Measurements from ENCODE around the gene AACS. TPM values are rescaled to one million over a fixed set of nuclear protein-coding genes. Genes with fewer than 3 reads are reported as not detected.
"Not testable (repeated sequence)": the region's sequence is repeated elsewhere in the genome, so short reads cannot be mapped to it uniquely, and the experiment has no call there.

The AACS gene
- total RNA-seq, 5 donors from 2014 or later (not counting 1 experiment from before 2014, with no cell fraction given) = 11.5 to 16.4 (median 14.3) TPM

GRCh38 chr12:125031471-125031870 is 33.8 kb upstream of the AACS start:
- H3K27me3 Mint-ChIP-seq; H3K36me3 Mint-ChIP-seq; H3K27ac Mint-ChIP-seq; H3K27ac ChIP-seq (ENCODE audit: low read length); H3K9me3 ChIP-seq; H3K36me3 ChIP-seq (ENCODE audit: control insufficient read depth in 2 of 2, extremely low read depth in 1 of 2, insufficient read depth in 1 of 2, low read length in 1 of 2); H3K4me1 Mint-ChIP-seq; DNase-seq; H3K4me3 Mint-ChIP-seq; H3K9me3 Mint-ChIP-seq; H3K4me1 ChIP-seq (ENCODE audit: control insufficient read depth in 1 of 2, extremely low read depth in 1 of 2, insufficient read depth in 2 of 2, low read length in 2 of 2); H3K27me3 ChIP-seq (replicated peaks in 1 of 2; ENCODE audit: control insufficient read depth in 2 of 2, extremely low read depth in 1 of 2, insufficient read depth in 2 of 2, low read length in 1 of 2); H3K4me3 ChIP-seq (ENCODE audit: control insufficient read depth in 1 of 2, extremely low read depth in 1 of 2, low read length in 1 of 2); CTCF ChIA-PET; ATAC-seq (replicated peaks in 1 of 4): not testable (repeated sequence)
- POLR2A ChIA-PET = interaction anchor here in 1 of 2 donors (0.6 kb wide), 1 partner anchor 269 kb away, joined by 4 read pairs; no protein-coding TSS in a partner anchor
- WGBS (ENCODE audit: insufficient coverage) = 89% methylated on average over 3 of the region's 9 CpGs

DNA sequence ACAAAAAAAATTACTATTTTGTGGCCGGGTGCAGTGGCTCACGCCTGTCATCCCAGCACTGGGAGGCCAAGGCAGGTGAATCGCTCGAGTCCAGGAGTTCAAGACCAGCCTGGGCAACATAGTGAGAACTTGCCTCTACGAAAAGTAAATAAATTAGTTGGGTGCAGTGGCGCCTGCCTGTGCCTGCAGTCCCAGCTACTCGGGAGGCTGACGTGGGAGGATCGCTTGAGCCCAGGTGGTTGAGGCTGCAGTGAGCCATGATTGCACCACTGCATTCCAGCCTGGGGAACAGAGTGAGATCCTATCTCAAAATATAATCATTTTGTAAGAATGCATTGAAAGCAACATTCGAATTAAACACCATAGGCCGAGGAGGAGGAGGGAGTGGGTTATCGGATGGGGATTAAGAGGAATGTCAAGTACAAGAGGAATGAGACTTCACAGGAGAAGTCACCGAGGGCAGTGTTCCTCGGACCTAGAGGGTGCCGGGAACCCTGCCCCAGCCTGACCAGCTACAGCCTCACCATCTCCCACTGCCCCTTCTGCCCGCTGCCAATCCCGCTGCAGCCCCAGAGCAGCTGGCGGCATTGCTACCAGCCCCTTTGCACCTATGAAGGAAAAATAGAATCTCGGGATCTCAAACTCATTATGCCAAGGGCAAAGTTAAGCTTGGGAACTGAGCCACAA is 32.6 kb upstream of the AACS start:
- Mint-ChIP-seq H3K9me3 (peaks cover 0 to 5% (median 3%) of the 10 kb centered on the region in 3 donors), H3K4me3 (no peak overlapping the region), H3K36me3 (peaks cover 3% of the 10 kb centered on the region), H3K27me3 (no peaks in the 10 kb centered on the region), H3K4me1 (no peaks in the 10 kb centered on the region), H3K27ac (no peak overlapping the region)
- H3K36me3 ChIP-seq (ENCODE audit: control insufficient read depth in 2 of 2, extremely low read depth in 1 of 2, insufficient read depth in 1 of 2, low read length in 1 of 2) = no peaks in the 10 kb centered on the region
- H3K4me3 ChIP-seq (ENCODE audit: control insufficient read depth in 1 of 2, extremely low read depth in 1 of 2, low read length in 1 of 2) = no peak overlapping the region
- no peaks in the 10 kb centered on the region for H3K4me1 ChIP-seq (ENCODE audit: control insufficient read depth in 1 of 2, extremely low read depth in 1 of 2, insufficient read depth in 2 of 2, low read length in 2 of 2)
- 97% methylated on average over 8 of the region's 19 CpGs for WGBS (ENCODE audit: insufficient coverage)
- ATAC-seq (replicated peaks in 1 of 4) = no peak
- H3K27ac ChIP-seq (ENCODE audit: low read length) = no peak overlapping the region
- H3K9me3 ChIP-seq = no peaks in the 10 kb centered on the region
- no peaks in the 10 kb centered on the region for H3K27me3 ChIP-seq (replicated peaks in 1 of 2; ENCODE audit: control insufficient read depth in 2 of 2, extremely low read depth in 1 of 2, insufficient read depth in 2 of 2, low read length in 1 of 2)
- DNase-seq = no peak
- POLR2A ChIA-PET = no interaction called here
- CTCF ChIA-PET = no interaction called here

DNA sequence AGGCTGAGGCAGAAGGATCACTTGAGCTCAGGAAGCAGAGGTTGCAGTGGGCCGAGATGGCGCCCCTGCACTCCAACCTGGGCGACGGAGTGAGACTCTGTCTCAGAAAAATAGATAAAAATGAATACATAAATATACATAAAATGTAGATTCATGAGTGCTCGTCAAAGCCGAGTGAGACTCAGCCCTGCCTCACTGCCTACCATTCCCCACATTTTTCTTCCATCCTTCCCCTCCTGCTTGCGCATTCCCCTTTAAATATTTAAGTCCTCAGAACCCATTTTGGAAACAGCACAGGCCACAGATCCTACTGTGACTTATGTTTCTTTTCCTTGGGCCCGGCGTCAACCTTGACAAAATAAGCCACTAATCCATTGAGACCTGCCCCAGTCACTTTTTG is 31.9 kb upstream of the AACS start:
- no peaks in the 10 kb centered on the region for H3K36me3 ChIP-seq (ENCODE audit: control insufficient read depth in 2 of 2, extremely low read depth in 1 of 2, insufficient read depth in 1 of 2, low read length in 1 of 2)

DNA sequence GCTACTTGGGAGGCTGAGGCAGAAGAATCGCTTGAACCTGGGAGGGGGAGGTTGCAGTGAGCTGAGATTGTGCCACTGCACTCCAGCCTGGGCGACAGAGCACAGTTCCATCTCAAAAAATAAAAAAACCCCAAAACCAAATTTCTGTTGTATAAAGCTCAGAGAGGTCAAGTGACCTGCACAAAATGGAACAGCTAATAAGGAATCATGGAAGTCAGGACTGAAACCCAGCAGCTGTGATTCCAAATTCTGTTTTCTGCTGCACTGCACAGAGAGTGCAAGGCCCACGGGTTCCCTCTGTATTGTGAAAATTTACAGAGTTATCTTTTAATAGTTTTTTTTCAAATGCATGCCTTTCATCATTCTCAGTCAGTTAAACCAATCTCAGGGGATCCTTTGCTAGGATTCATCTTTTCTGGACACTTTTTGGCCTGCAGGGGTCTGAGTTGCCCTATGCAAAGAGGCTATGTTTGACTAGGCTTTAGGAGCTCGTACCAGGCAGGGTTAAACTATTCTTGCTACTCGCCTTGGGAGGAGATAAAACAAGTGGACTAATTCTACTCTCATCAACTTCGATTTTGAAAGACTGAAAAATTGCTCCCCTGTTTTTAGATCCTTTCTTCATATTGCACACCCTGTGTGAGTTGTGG is 26.1 kb upstream of the AACS start:
- Histone ChIP-seq H3K27ac (ENCODE audit: low read length) (no peak overlapping the region), H3K4me3 (ENCODE audit: control insufficient read depth in 1 of 2, extremely low read depth in 1 of 2, low read length in 1 of 2) (no peak overlapping the region), H3K36me3 (ENCODE audit: control insufficient read depth in 2 of 2, extremely low read depth in 1 of 2, insufficient read depth in 1 of 2, low read length in 1 of 2) (no peaks in the 10 kb centered on the region), H3K9me3 (no peaks in the 10 kb centered on the region), H3K4me1 (ENCODE audit: control insufficient read depth in 1 of 2, extremely low read depth in 1 of 2, insufficient read depth in 2 of 2, low read length in 2 of 2) (no peaks in the 10 kb centered on the region), H3K27me3 (replicated peaks in 1 of 2; ENCODE audit: control insufficient read depth in 2 of 2, extremely low read depth in 1 of 2, insufficient read depth in 2 of 2, low read length in 1 of 2) (no peaks in the 10 kb centered on the region)
- Mint-ChIP-seq H3K4me3 (no peak overlapping the region), H3K27ac (no peak overlapping the region), H3K9me3 (peaks cover 0 to 5% (median 3%) of the 10 kb centered on the region in 3 donors), H3K4me1 (no peaks in the 10 kb centered on the region), H3K27me3 (no peaks in the 10 kb centered on the region), H3K36me3 (peaks cover 3% of the 10 kb centered on the region)
- POLR2A ChIA-PET = no interaction called here
- ATAC-seq (replicated peaks in 1 of 4) (no peak), DNase-seq (no peak)
- CTCF ChIA-PET = no interaction called here
- WGBS (ENCODE audit: insufficient coverage) = no CpG with 5 or more reads among the region's 6 CpGs

More for the DNA sequence above, 31.9 kb upstream of the AACS start:
- H3K36me3 Mint-ChIP-seq = peaks cover 3% of the 10 kb centered on the region
- CTCF ChIA-PET = no interaction called here
- no peaks in the 10 kb centered on the region for H3K4me1 Mint-ChIP-seq
- DNase-seq (no peak), ATAC-seq (replicated peaks in 1 of 4) (no peak)
- 100% methylated on average over 2 of the region's 9 CpGs for WGBS (ENCODE audit: insufficient coverage)
- H3K27me3 ChIP-seq (replicated peaks in 1 of 2; ENCODE audit: control insufficient read depth in 2 of 2, extremely low read depth in 1 of 2, insufficient read depth in 2 of 2, low read length in 1 of 2) = no peaks in the 10 kb centered on the region
- POLR2A ChIA-PET = interaction anchor here in 1 of 2 donors (0.6 kb wide), 1 partner anchor 47 kb away, joined by 3 read pairs; no protein-coding TSS in a partner anchor
- no peaks in the 10 kb centered on the region for H3K4me1 ChIP-seq (ENCODE audit: control insufficient read depth in 1 of 2, extremely low read depth in 1 of 2, insufficient read depth in 2 of 2, low read length in 2 of 2)
- peaks cover 0 to 5% (median 3%) of the 10 kb centered on the region in 3 donors for H3K9me3 Mint-ChIP-seq
- no peaks in the 10 kb centered on the region for H3K9me3 ChIP-seq
- H3K27ac ChIP-seq (ENCODE audit: low read length) = no peak overlapping the region
- no peaks in the 10 kb centered on the region for H3K27me3 Mint-ChIP-seq
- no peak overlapping the region for H3K27ac Mint-ChIP-seq
- H3K4me3 Mint-ChIP-seq = no peak overlapping the region
- no peak overlapping the region for H3K4me3 ChIP-seq (ENCODE audit: control insufficient read depth in 1 of 2, extremely low read depth in 1 of 2, low read length in 1 of 2)

DNA sequence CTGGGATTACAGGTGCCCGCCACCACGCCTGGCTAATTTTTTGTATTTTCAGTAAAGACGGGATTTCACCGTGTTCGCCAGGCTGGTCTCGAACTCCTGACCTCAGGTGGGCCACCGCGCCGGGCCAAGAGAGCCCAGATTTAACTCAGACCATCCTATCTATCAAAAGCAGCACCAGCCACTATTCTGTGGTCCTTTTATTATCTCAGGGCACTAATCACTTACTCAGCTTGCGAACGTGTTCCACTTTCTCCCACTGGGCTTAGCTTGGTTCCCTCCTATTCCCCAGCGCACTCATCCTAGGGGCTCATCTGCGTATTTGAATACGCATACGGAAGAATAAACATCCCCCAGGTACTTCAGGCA is 16.2 kb upstream of the AACS start:
- POLR2A ChIA-PET = interaction anchor here (0.7 to 1.2 kb wide), 2 partner anchors 15 to 16 kb away, joined by 3 to 13 read pairs; partner anchors contain the start of gene AACS (in 1 of the 2)

DNA sequence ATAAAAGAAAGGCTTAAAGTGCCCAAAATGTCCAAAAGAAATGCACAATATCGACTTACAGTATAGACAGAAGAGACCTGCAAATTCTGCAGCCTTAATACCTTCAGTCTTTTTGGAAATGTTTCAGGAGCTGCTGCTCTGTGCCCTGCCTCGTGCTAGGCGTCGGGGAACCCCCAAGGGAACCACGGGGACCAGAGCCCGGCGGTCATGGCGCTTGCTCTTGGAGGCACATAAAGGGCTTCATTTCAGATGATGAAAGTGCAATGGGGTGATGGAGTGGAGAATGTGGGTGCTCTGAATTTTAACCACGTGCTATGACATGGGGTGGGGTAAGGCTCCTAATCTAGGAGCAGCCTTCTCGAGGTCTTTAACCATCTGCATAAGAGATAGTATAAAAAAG is 14.8 kb upstream of the AACS start:
- peak overlapping the region in 1 of 2 donors; percentile 52 for H3K27ac Mint-ChIP-seq
- H3K4me1 Mint-ChIP-seq = peaks cover 7 to 9% (median 8%) of the 10 kb centered on the region in 3 donors
- ChIA-PET POLR2A (no interaction called here), CTCF (no interaction called here)
- peaks cover 0 to 1% (median 0%) of the 10 kb centered on the region in 3 donors for H3K9me3 Mint-ChIP-seq
- no peaks in the 10 kb centered on the region for H3K36me3 Mint-ChIP-seq
- H3K27ac ChIP-seq (ENCODE audit: low read length) = no peak overlapping the region
- peak in 5 of 35 experiments; percentile 3 to 31 (median 17) for DNase-seq
- no peaks in the 10 kb centered on the region for H3K27me3 ChIP-seq (replicated peaks in 1 of 2; ENCODE audit: control insufficient read depth in 2 of 2, extremely low read depth in 1 of 2, insufficient read depth in 2 of 2, low read length in 1 of 2)
- no peak for ATAC-seq (replicated peaks in 1 of 4)
- no peak overlapping the region for H3K4me3 ChIP-seq (ENCODE audit: control insufficient read depth in 1 of 2, extremely low read depth in 1 of 2, low read length in 1 of 2)
- H3K36me3 ChIP-seq (ENCODE audit: control insufficient read depth in 2 of 2, extremely low read depth in 1 of 2, insufficient read depth in 1 of 2, low read length in 1 of 2) = no peaks in the 10 kb centered on the region
- peak overlapping the region; percentile 85 to 89 (median 87) for H3K4me3 Mint-ChIP-seq
- H3K27me3 Mint-ChIP-seq = no peaks in the 10 kb centered on the region
- WGBS (ENCODE audit: insufficient coverage) = 76% methylated on average over 3 of the region's 10 CpGs
- no peaks in the 10 kb centered on the region for H3K9me3 ChIP-seq
- peaks cover 2 to 13% of the 10 kb centered on the region in 2 experiments for H3K4me1 ChIP-seq (ENCODE audit: control insufficient read depth in 1 of 2, extremely low read depth in 1 of 2, insufficient read depth in 2 of 2, low read length in 2 of 2)

More for the DNA sequence above, 16.2 kb upstream of the AACS start:
- H3K27ac Mint-ChIP-seq = peak overlapping the region; percentile 51 to 90
- H3K4me1 ChIP-seq (ENCODE audit: control insufficient read depth in 1 of 2, extremely low read depth in 1 of 2, insufficient read depth in 2 of 2, low read length in 2 of 2) = peaks cover 2 to 13% of the 10 kb centered on the region in 2 experiments
- no peak for ATAC-seq (replicated peaks in 1 of 4)
- no peak overlapping the region for H3K27ac ChIP-seq (ENCODE audit: low read length)
- H3K4me1 Mint-ChIP-seq = peaks cover 7 to 9% (median 8%) of the 10 kb centered on the region in 3 donors
- H3K4me3 Mint-ChIP-seq = peak overlapping the region; percentile 85 to 89 (median 87)
- CTCF ChIA-PET = interaction anchor here (0.6 to 0.9 kb wide), 4 partner anchors 38 to 56 kb away, joined by 3 to 4 read pairs (median 3); partner anchors contain the start of gene BRI3BP (in 1 of the 2)
- 64% methylated on average over 11 of the region's 15 CpGs for WGBS (ENCODE audit: insufficient coverage)
- H3K9me3 ChIP-seq = no peaks in the 10 kb centered on the region
- no peaks in the 10 kb centered on the region for H3K27me3 Mint-ChIP-seq
- no peaks in the 10 kb centered on the region for H3K36me3 ChIP-seq (ENCODE audit: control insufficient read depth in 2 of 2, extremely low read depth in 1 of 2, insufficient read depth in 1 of 2, low read length in 1 of 2)
- no peaks in the 10 kb centered on the region for H3K36me3 Mint-ChIP-seq
- peaks cover 0 to under 1% (median 0%) of the 10 kb centered on the region in 3 donors for H3K9me3 Mint-ChIP-seq
- no peak for DNase-seq
- H3K4me3 ChIP-seq (ENCODE audit: control insufficient read depth in 1 of 2, extremely low read depth in 1 of 2, low read length in 1 of 2) = peak overlapping the region; percentile 56 to 83
- H3K27me3 ChIP-seq (replicated peaks in 1 of 2; ENCODE audit: control insufficient read depth in 2 of 2, extremely low read depth in 1 of 2, insufficient read depth in 2 of 2, low read length in 1 of 2) = no peaks in the 10 kb centered on the region

All from T-cell (primary cell).